ENCODE results near the gene NEXN.

NEXN gene

DNA sequence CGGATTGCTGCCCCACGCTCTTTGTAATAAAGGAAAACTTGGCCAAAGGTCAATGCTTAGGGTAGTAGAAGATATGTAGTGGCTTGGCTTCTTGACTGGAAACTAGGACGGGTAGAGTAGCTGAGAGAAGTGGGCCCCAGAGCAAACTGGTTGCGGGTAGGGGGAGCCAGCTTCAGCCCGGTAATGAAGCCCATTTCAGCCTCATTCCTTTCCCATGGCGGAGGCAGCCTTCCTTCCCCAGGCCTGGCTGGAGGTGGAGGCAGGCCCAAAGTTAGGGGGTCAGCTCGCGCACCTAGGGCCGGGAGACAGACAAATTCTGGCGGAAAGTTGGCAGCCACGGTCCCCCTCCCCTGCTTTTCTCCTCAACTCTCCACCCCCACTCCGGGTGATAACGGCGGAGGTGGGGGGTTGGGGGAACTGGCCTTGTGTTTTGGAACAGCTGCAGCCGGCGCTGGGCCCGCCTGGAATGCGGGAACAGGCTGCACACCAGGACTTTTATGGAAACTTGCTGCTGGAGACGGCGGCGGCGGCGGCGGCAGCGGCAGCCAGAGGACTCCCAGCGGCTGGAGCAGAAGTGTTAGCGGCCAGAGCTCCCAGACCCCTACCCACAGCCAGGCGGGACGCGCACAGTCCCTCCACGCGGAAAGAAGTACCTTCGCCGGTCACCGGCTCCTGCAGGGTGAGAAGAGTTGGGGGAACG lies at the start of gene NEXN:
NEXN (plus strand) TSS at position 544 of the 700 bp plus-strand sequence. CDS start 27,483 bp downstream, outside the sequence.
- DNase-seq, result no peak

DNA sequence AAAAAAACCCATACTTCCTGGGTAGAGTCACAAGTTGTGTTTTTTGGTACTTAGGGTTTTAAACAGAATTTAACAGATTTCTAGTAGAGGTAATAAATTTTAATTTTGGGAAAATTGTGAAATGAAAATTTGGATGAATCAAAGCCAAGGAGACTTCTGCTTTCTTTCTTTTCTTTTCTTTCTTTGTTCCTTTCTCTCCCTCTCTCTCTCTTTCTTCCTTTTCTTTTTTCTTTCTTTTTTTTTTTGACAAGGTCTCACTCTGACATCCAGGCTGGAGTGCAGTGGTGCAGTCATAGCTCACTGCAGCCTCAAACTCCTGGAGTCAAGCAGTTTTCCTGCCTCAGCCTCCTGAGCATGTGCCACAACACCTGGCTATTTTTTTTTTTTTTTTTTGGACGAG lies 46.9 kb upstream of the NEXN start:
- DNase-seq, result no peak

- DNase-seq, result no peak
Observed at GRCh38 chr1:77845951-77846350, 42.5 kb upstream of the NEXN start.

- DNase-seq, result no peak
Observed at GRCh38 chr1:77846966-77847365, 41.5 kb upstream of the NEXN start.

DNA sequence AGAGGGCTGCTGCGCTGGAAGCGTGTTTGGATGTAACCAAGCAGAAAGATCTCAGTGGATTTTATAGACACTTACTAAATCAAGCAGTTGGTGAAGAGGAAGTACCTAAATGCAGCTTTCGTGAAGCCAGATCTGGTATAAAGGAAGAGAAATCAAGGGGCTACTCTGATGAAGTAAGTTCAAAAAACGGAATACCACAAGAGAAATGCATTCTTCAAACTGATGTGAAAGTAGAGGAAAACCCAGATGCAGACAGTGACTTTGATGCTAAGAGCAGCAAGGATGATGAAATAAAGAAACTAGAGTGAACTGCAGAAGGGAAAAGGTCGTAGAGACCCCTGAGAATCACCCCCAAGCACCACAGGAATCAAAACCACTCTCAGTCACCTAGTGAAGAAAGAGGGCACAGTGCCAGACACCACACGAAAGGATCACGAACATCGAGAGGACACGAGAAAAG lies 40.8 kb upstream of the NEXN start:
- no peak for DNase-seq

GRCh38 chr1:77850082-77850481 lies 38.3 kb upstream of the NEXN start:
- DNase-seq, result no peak

GRCh38 chr1:77857552-77857951 lies 30.9 kb upstream of the NEXN start:
- DNase-seq, result no peak

DNA sequence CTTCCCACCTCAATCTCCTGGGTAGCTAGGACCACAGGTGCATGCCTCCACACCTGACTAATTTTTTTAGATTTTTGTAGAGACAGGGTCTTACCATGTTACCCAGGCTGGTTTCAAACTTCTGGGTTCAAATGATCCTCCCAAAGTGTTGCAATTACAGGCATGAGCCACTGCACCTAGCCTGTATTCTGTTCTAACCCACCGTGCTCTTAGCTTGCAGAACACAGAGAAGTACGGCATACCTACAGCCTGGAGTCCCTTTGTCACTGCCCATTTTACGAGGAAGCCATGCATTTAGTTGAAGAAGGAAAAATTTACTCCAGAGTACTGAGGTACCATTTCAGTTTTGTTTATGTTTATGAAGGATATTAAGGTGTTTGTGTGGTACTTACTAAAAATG lies 29.7 kb upstream of the NEXN start:
- no peak for DNase-seq

GRCh38 chr1:77859248-77859647 lies 29.2 kb upstream of the NEXN start:
- no peak for DNase-seq

DNA sequence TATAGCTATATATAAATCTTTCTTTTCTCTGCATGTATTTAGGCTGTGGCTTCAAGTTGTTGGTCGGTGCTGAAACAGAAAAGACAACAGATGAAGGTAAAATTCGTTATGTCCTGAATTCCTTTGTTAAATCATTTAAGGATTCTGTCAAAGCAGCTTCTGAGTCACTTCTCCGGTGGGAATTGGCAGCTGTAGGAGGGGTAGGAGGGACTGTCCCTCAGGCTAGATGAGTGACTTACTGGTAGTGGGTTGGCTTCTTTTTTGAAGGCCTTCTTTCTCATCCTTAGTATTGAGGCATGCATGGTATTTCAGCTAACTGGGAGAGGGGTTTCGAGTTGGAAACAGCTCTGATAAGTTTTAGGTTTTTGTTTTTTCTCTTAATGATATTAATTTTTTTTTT lies 22.1 kb upstream of the NEXN start:
- DNase-seq, result no peak

DNA sequence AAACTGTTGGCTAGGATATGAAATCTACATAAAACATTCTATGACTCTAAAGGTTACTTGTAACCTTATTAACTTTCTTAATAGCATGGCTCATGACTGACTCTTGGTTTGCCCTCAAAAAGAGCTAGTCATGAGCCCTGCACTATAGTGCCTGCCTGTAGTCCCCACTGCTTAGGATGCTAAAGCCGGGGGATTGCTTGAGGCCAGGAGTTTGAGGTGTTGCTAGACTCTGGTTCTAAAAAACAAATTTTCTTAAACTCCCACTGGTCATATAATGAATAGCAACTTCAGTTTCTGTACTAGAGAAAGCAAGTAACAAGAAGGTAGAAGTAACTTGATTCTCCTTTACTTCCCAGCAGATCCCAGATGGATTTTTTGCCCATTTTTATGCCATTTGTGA lies 15.8 kb upstream of the NEXN start:
- DNase-seq, result no peak

- DNase-seq, result no peak
Observed at GRCh38 chr1:77873461-77873860, 15.0 kb upstream of the NEXN start.

DNA sequence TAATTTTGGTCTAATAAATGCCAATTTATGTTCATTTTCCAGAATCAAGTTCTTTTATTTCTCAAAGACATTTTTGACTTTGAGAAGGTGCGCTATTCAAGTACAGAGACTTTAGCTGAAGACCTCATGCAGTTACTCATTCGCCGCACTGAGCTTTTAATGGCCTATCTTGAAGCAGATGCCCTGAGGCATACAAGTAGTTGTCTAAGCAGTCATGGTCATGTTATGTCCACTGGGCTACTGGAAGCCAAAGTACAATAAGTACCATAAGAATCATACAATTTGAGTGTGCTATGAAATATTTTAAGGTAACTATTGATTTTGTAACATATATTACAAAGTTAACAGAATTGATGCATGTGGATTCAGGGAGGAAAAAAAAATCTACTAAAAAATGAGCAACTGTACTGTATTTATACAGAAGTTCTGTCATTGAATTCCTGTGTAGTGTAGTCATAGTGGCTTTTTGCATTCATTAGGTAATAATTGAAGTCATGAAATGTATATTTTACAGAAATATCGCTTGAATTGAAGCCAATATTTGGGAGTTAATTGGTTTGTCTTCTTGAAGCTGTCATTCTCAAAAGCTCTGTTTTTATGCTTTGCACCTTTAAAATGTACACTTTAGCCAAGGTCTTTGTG lies 13.5 kb upstream of the NEXN start:
- no peak for DNase-seq

DNA sequence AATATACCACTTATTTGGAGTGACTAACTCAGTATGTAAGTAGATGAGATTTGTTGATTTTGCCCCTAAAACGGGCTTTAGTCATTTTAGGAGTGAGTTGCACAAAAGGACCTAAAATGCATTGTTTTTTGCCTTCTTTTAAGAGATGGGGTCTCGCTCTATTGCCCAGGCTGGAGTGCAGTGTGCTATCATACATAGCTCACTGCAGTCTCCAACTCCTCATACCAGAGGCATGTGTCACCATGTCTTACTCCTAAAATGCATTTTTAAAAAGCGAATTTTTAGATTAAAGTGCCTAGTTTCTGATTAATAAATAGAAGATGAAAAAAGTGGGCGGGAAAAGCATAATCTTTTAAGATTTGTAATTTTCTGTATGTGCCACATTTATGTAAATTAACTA lies 11.5 kb upstream of the NEXN start:
- DNase-seq, result no peak

- DNase-seq, result no peak
Observed at GRCh38 chr1:77881061-77881460, 7.4 kb upstream of the NEXN start.

DNA sequence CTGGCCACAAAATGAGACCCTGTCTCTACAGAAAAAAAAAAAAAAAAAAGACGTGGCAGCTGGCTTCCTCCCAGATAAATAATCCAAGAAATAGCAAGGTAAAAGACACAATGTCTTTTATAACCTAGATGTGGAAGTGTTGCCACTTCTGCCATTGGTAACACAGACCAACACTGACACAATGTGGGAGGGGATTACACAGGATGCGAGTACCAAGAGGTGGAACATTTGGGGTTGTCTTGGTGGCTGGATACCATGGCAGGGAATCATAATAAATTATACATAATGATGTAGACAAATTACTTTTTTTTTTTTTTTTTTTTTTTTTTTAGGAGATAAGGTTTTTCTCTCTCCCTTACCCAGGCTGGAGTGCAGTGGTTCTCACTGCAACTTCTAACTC lies 6.0 kb upstream of the NEXN start:
- no peak for DNase-seq

DNA sequence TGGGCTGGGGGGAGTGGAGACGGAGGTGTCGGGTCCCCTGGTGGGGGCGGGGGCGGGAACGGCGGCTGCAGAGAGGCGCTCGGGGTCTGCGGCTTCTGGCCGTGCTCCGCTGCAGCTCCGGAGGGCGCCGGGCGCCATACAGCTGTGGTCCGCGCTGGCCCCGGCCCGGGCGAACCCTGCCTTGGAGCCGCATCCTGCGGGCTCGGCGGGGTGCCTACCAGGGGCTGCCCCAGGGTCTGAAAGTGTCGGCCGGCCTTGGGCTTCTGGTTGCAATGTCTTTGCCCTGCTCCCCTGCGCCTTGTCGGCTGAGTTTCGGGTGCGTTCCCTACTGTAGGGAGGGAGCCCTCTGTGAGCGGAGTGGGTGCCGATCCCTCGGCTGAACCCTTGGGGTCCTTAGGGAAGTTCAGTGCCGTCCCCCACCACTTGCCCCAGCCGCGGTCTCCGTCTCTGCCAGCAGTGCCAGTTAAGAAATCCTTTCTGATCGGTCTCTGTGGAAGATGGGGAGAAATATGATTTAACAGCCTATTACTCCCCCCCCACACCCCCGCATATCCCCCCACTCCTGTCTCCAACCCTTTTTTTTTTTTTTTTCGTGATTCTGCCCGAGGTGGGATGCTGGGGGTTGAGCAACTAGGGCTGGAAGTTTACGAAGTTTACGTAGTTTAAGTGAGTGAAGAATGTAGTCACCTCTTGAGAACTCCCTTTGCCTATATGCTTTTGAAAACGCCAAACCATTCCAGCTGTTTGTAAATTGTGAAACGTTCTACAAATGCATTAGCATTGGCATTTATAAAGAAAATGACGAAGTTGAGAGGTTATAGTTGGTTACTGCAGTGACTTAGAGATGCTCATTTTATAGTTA lies 588 bp downstream of the NEXN start:
- DNase-seq, result no peak

- DNase-seq, result no peak
Observed at GRCh38 chr1:77889671-77890070, 1.2 kb downstream of the NEXN start.

GRCh38 chr1:77891200-77891599 lies 2.8 kb downstream of the NEXN start:
- DNase-seq, result no peak

DNA sequence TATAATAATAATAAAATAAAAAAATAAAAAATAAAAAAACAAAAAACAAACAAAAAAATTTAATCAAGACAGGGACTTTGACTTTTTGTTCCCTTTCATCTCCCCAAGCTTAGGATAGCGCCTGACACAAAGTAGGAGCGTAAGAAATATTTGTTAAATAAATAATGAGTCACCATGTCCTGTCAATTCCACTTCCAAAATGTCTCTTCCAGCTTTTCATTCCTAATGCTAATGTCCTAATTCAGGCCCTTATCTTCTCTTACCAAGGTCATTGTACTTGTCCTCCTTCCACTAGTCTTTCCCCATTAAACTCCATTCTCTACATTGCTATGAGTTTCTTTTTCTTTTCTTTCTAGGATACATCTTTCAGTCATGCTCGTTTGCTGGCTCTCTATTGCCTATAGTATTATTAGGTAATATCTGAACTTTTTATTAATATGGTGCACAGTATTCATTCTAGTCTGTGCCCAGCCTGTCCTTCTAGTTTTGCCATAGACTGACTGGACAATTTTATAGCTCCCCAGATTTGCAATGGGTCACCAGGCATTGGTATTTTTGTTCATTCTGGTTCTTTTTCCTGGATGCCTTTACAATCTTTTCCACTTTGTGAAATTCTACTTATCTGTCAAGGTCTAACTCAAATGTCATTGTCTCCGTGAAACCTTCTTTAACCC lies 11.4 kb downstream of the NEXN start:
- no peak for DNase-seq

DNA sequence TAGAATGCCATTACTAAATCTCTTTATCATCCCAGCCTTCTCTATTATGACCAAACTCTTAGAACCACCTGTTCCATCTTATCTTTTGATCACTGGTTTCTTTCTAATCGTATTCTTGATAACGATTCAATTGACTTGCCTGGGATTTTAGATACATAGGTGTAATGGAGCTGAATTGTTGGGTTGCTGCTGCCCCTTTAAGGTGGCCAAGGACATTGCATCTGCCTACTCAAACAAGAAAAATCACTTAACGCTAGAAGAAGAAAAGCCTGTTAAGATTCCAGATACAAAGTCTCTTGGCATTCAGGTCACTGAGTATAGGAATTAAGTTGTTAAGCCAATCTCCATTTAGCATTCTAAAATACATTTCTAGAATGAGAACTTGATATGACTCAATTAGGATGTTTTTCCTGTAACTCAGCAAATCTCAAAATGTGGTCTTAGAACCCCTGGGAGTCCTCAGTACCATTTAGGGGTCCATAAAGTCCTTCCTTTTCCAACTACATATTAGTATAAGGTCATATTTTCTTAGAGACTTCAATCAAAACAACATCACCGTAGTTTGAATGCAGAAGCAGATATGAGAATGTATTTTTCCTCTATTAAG lies 12.4 kb downstream of the NEXN start:
- DNase-seq, result no peak

- DNase-seq, result no peak
Observed at GRCh38 chr1:77905603-77906002, 17.2 kb downstream of the NEXN start.

- no peak for DNase-seq
Observed at GRCh38 chr1:77906019-77906545, 17.7 kb downstream of the NEXN start.

Measured in CD4-positive, alpha-beta T cell treated with Interleukin-21 for 1 hour (primary cell).